ENCODE data around the gene JCAD. TPM values are rescaled to one million over a fixed set of nuclear protein-coding genes. Genes with fewer than 3 reads are reported as not detected.

JCAD gene
- total and polyA plus RNA-seq, 9 of the 15 experiments (the other 6 are each of a cell fraction or from before 2014, with no cell fraction given), result not detected

DNA sequence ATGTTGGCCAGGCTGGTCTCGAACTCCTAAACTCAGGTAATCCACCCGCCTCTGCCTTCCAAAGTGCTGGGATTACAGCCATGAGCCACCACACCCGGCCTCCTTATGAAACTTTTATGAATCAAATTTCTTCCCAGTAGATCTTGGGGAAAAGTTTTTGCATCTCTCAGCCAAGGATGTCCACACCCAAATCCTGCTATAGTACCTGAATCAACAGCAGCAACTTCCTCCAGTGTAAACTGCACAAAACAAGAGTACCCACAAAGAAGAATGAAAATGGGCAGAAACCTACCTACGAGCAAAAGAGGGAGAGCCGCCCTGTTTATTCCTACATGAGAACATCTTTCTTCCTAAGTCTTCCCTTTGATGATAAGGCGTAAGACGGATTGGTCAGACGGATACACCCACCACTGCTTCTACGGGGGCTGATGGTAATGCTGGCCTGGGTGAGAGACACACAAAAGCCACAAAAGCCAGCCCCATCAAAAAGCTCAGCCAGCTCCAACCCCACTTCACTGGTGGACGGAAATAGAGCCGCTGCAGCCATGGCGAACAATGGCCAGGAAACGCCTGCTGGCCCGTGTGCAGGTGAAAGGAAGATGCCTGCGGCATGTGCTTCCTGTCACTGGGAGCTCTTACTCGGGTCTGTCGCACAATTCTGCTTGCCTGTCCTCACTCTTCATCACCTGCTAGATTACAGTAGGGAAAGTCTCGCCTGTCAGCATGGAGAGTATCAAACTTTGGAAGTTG is 10.4 kb downstream of the JCAD start (continued):
- TF ChIP-seq SRSF3 (IDR thresholded peaks at IDR 0.05; ENCODE audit: insufficient read depth, low read length) (no peak), ZNF699 (CRISPR knock-in tag; IDR thresholded peaks at IDR 0.05; ENCODE audit: insufficient replicate concordance) (no peak), XRCC3 (IDR thresholded peaks at IDR 0.05) (no peak), PHF8 (IDR thresholded peaks at IDR 0.05; ENCODE audit: borderline replicate concordance, low read length) (no peak), EGR1 (conservative IDR thresholded peaks at IDR 0.05) (no peak), HNRNPUL1 (IDR thresholded peaks at IDR 0.05; ENCODE audit: low read length) (no peak), RBM15 (IDR thresholded peaks at IDR 0.05; ENCODE audit: insufficient read depth, low read length) (no peak), PHF20 (IDR thresholded peaks at IDR 0.05; ENCODE audit: partially characterized antibody) (no peak)

DNA sequence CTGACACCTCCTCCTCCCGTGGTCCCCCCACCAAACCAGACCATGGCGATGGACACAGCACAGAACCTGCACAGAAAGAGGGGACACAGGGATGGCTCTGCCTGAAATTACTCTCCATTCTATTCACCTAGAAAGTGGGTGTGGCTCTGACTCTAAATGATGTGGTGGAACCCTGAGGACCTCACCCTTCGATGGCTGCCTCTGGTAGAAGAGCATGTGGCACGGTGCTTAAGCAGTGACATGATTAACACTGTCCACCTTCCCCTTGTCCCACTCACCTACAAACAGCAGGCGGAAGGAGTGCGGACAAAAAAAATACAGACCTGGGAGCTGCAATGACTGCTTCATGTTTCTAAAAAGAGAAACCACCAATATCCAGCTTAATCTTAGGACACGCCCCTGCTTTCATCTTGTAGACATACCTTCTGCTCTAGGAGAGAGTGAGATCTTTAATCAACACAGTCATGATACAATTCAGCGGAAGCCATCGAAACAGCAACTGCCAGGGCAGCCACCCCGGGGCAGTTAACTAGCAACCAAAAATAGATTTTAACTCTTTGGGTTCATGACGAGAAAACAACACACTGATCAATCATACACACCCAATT is 11.4 kb downstream of the JCAD start:
- intact Hi-C loops (cut with micrococcal nuclease), result no loop called here
- CTCF ChIA-PET (ENCODE audit: low intra/inter-chr PET ratio), result no interaction called here

More for the DNA sequence above, 11.4 kb downstream of the JCAD start:
- peaks cover 2% of the 10 kb centered on the region for H3K9me1 ChIP-seq (ENCODE audit: control insufficient read depth, insufficient read depth, low read length)
- no peak for TF ChIP-seq POU5F1 (IDR thresholded peaks at IDR 0.05; ENCODE audit: borderline replicate concordance, low read depth, low read length, partially characterized antibody)
- TF ChIP-seq NR4A1 (CRISPR knock-in tag; IDR thresholded peaks at IDR 0.05), result no peak
- TF ChIP-seq NR4A1 (tag; IDR thresholded peaks at IDR 0.05), result no peak
- TF ChIP-seq IRF2 (CRISPR knock-in tag; IDR thresholded peaks at IDR 0.05), result no peak
- TF ChIP-seq NONO (IDR thresholded peaks at IDR 0.05; ENCODE audit: low read depth in 2 of 2, low read length in 1 of 2), result no peak
- TF ChIP-seq NRF1 (conservative IDR thresholded peaks at IDR 0.05 in 1 of 2, IDR thresholded peaks at IDR 0.05 in 1 of 2), result no peak
- TF ChIP-seq POLR2B (IDR thresholded peaks at IDR 0.05; ENCODE audit: low read depth, partially characterized antibody), result no peak
- no peak for TF ChIP-seq TBL1XR1 (IDR thresholded peaks at IDR 0.05; ENCODE audit: low read length in 2 of 2)
- no peak for TF ChIP-seq FOXK2 (conservative IDR thresholded peaks at IDR 0.05 in 1 of 2, IDR thresholded peaks at IDR 0.05 in 1 of 2; ENCODE audit: low read depth in 2 of 2)
- no peak for TF ChIP-seq CBX1 (IDR thresholded peaks at IDR 0.05; ENCODE audit: low read depth)
- TF ChIP-seq, protein P1, sequence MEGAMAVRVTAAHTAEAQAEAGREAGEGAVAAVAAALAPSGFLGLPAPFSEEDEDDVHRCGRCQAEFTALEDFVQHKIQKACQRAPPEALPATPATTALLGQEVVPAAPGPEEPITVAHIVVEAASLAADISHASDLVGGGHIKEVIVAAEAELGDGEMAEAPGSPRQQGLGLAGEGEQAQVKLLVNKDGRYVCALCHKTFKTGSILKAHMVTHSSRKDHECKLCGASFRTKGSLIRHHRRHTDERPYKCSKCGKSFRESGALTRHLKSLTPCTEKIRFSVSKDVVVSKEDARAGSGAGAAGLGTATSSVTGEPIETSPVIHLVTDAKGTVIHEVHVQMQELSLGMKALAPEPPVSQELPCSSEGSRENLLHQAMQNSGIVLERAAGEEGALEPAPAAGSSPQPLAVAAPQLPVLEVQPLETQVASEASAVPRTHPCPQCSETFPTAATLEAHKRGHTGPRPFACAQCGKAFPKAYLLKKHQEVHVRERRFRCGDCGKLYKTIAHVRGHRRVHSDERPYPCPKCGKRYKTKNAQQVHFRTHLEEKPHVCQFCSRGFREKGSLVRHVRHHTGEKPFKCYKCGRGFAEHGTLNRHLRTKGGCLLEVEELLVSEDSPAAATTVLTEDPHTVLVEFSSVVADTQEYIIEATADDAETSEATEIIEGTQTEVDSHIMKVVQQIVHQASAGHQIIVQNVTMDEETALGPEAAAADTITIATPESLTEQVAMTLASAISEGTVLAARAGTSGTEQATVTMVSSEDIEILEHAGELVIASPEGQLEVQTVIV (CRISPR knock-in tag; IDR thresholded peaks at IDR 0.05; ENCODE audit: borderline replicate concordance), result no peak
- H3K4me2 ChIP-seq (ENCODE audit: insufficient read depth, low read length), result no peak overlapping the region
- H3K4me1 ChIP-seq (replicated peaks in 1 of 2; ENCODE audit: control insufficient read depth in 2 of 2, insufficient read depth in 2 of 2, low read length in 2 of 2), result peaks cover 0 to 4% of the 10 kb centered on the region in 2 experiments; a peak in 1 of 5 replicates
- in situ Hi-C loops (cut with MboI), result no loop called here
- no peaks in the 10 kb centered on the region for H3K9me3 ChIP-seq (replicated peaks; ENCODE audit: control insufficient read depth, insufficient read depth, low read depth, low read length)
- FAIRE-seq (no peak), DNase-seq (ENCODE audit: extremely low read depth in 1 of 4, low spot score in 3 of 4) (no peak), ATAC-seq (no peak)
- H3K36me3 ChIP-seq (ENCODE audit: control insufficient read depth, insufficient read depth, low read length), result no peaks in the 10 kb centered on the region
- WGBS (ENCODE audit: insufficient coverage, low coverage, missing lambda C conversion rate), result 3% methylated on average over 11 of the region's 11 CpGs
- H3K9ac ChIP-seq (ENCODE audit: insufficient read depth in 1 of 2, low read depth in 2 of 2, low read length in 2 of 2), result no peak overlapping the region
- no peak overlapping the region for H2AFZ ChIP-seq (ENCODE audit: low read depth, low read length)
- H3K4me3 ChIP-seq, result no peak overlapping the region
- H3K27ac ChIP-seq (ENCODE audit: extremely low read depth, low read depth, low read length), result no peak overlapping the region
- H4K20me1 ChIP-seq (replicated peaks; ENCODE audit: control insufficient read depth, insufficient read depth, low read length), result no peaks in the 10 kb centered on the region
- POLR2A ChIA-PET, result no interaction called here
- no TSS peak for BruUV-seq (replicated peaks)
- H3K79me2 ChIP-seq (ENCODE audit: control insufficient read depth, insufficient read depth, low read length), result no peaks in the 10 kb centered on the region
- peaks cover 16 to 39% of the 10 kb centered on the region in 2 experiments for H3K27me3 ChIP-seq (ENCODE audit: control insufficient read depth in 2 of 2, insufficient read depth in 2 of 2, low read length in 2 of 2)

All from K562 (cell line).